ENCODE measurements around the gene RAB13. TPM values are rescaled to one million over a fixed set of nuclear protein-coding genes. Genes with fewer than 3 reads are reported as not detected.

RAB13 gene
- total and polyA plus RNA-seq, 2 of the 13 experiments (the other 11 are each of a cell fraction or from before 2014, with no cell fraction given), result 15.9 to 24.7 TPM

- no peak for TF ChIP-seq TRAFD1 (CRISPR knock-in tag; IDR thresholded peaks at IDR 0.05; ENCODE audit: borderline replicate concordance)
- no peak for TF ChIP-seq IKZF4 (CRISPR knock-in tag; IDR thresholded peaks at IDR 0.05; ENCODE audit: borderline replicate concordance, low read depth, not compliant biosample characterization)
- no peak for TF ChIP-seq ZNF652 (CRISPR knock-in tag; IDR thresholded peaks at IDR 0.05; ENCODE audit: borderline replicate concordance, low read depth)
- TF ChIP-seq MEIS1 (CRISPR knock-in tag; IDR thresholded peaks at IDR 0.05; ENCODE audit: borderline replicate concordance), result no peak; the same call in 1 of the 2 replicates
- TF ChIP-seq ZSCAN31 (CRISPR knock-in tag; IDR thresholded peaks at IDR 0.05; ENCODE audit: low read depth), result no peak
- TF ChIP-seq KAT8 (CRISPR knock-in tag; IDR thresholded peaks at IDR 0.05), result no peak
- TF ChIP-seq ZNF160 (CRISPR knock-in tag; IDR thresholded peaks at IDR 0.05), result no peak
- TF ChIP-seq ZNF451 (CRISPR knock-in tag; IDR thresholded peaks at IDR 0.05), result no peak
- TF ChIP-seq PCBP1 (IDR thresholded peaks at IDR 0.05; ENCODE audit: borderline replicate concordance, low read depth, low read length), result no peak
- TF ChIP-seq REXO4 (CRISPR knock-in tag; IDR thresholded peaks at IDR 0.05; ENCODE audit: borderline replicate concordance), result no peak
- no peak for TF ChIP-seq ZNF383 (CRISPR knock-in tag; IDR thresholded peaks at IDR 0.05; ENCODE audit: borderline replicate concordance)
- TF ChIP-seq GABPB1 (CRISPR knock-in tag; IDR thresholded peaks at IDR 0.05), result no peak
- no peak for TF ChIP-seq GPN1 (CRISPR knock-in tag; IDR thresholded peaks at IDR 0.05; ENCODE audit: borderline replicate concordance)
- TF ChIP-seq FOXA3 (CRISPR knock-in tag; IDR thresholded peaks at IDR 0.05), result no peak
- no peak for TF ChIP-seq TCF12 (IDR thresholded peaks at IDR 0.05)
- no peak for TF ChIP-seq TCF12 (CRISPR knock-in tag; IDR thresholded peaks at IDR 0.05)
- no peak for TF ChIP-seq NFIB (CRISPR knock-in tag; IDR thresholded peaks at IDR 0.05; ENCODE audit: borderline replicate concordance)
- 0 out of 2 replicates have a peak, but pooled peaks have one; percentile 28 for TF ChIP-seq ZC3H13 (CRISPR knock-in tag; IDR thresholded peaks at IDR 0.05)
- no peak for TF ChIP-seq KDM5A (IDR thresholded peaks at IDR 0.05; ENCODE audit: borderline replicate concordance, low read length)
- TF ChIP-seq GZF1 (CRISPR knock-in tag; IDR thresholded peaks at IDR 0.05), result no peak
- no peak for TF ChIP-seq PBX3 (CRISPR knock-in tag; IDR thresholded peaks at IDR 0.05; ENCODE audit: borderline replicate concordance)
- no peak for TF ChIP-seq GTF3A (CRISPR knock-in tag; conservative IDR thresholded peaks at IDR 0.05)
- TF ChIP-seq ZNF280B (CRISPR knock-in tag; IDR thresholded peaks at IDR 0.05; ENCODE audit: borderline replicate concordance), result no peak
- 0 out of 2 replicates have a peak, but pooled peaks have one; percentile 34 for TF ChIP-seq ZNF691 (CRISPR knock-in tag; IDR thresholded peaks at IDR 0.05; ENCODE audit: borderline replicate concordance, low read depth)
These were observed 23.8 kb downstream of the RAB13 start (continued) for GRCh38 chr1:153962088-153963029.
